ENCODE data around the gene RPL18.
"Not testable (repeated sequence)": the region's sequence is repeated elsewhere in the genome, so short reads cannot be mapped to it uniquely, and the experiment has no call there.

DNA sequence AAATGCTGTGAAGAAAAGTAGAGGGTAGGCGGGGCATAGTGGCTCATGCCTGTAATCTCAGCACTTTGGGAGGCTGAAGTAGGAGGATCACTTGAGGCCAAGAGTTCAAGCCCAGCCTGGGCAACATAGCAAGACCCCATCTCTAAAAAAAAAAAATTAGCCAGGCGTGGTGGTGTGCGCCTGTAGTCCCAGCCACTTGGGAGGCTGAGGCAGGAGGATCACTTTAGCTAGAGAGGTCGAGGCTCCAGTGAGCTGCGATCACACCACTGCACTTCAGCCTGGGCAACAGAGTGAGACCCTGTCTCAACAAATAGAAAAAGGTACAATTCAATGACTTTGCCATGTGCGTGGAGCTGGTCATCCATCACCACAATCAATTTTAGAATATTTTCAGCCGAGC, 41.1 kb downstream of the RPL18 start:
- TF ChIP-seq, protein P1, sequence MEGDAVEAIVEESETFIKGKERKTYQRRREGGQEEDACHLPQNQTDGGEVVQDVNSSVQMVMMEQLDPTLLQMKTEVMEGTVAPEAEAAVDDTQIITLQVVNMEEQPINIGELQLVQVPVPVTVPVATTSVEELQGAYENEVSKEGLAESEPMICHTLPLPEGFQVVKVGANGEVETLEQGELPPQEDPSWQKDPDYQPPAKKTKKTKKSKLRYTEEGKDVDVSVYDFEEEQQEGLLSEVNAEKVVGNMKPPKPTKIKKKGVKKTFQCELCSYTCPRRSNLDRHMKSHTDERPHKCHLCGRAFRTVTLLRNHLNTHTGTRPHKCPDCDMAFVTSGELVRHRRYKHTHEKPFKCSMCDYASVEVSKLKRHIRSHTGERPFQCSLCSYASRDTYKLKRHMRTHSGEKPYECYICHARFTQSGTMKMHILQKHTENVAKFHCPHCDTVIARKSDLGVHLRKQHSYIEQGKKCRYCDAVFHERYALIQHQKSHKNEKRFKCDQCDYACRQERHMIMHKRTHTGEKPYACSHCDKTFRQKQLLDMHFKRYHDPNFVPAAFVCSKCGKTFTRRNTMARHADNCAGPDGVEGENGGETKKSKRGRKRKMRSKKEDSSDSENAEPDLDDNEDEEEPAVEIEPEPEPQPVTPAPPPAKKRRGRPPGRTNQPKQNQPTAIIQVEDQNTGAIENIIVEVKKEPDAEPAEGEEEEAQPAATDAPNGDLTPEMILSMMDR (conservative IDR thresholded peaks at IDR 0.05 in 1 of 2, IDR thresholded peaks at IDR 0.05 in 1 of 2; ENCODE audit: extremely low read depth in 1 of 2, insufficient read depth in 1 of 2, low read depth in 1 of 2, low read length in 2 of 2), result not testable (repeated sequence)
- not testable (repeated sequence) for TF ChIP-seq EZH2 (IDR thresholded peaks at IDR 0.05; ENCODE audit: borderline replicate concordance, low read length)

Data from mammary epithelial cell (primary cell).